Ectodermal cell (in vitro differentiated cells): ENCODE data around the gene NME9.

Experiments
- H3K27ac ChIP-seq: 2 replicates; pipeline ENCODE4 v1.7.0; 2013; ENCODE audit warnings: mild to moderate bottlenecking, low read depth, low read length; ENCODE audit not compliant: insufficient read depth, poor library complexity, severe bottlenecking
- H3K27me3 ChIP-seq: 2 replicates; pipeline ENCODE4 v1.7.0; 2013; ENCODE audit warnings: mild to moderate bottlenecking, low read length; ENCODE audit not compliant: insufficient read depth, control insufficient read depth, poor library complexity, severe bottlenecking
- H3K36me3 ChIP-seq: one replicate; pipeline ENCODE4 v1.7.0; 2013; ENCODE audit warnings: low read length; ENCODE audit not compliant: control insufficient read depth, insufficient read depth
- H3K4me1 ChIP-seq: one replicate; pipeline ENCODE4 v1.7.0; 2013; ENCODE audit warnings: low read length; ENCODE audit not compliant: control insufficient read depth, insufficient read depth
- H3K4me3 ChIP-seq: 2 replicates; pipeline ENCODE4 v1.7.0; 2013; ENCODE audit warnings: low read depth, low read length, control low read depth; ENCODE audit not compliant: insufficient read depth
- H3K9me3 ChIP-seq: 2 replicates; pipeline ENCODE4 v1.7.0; 2013; ENCODE audit warnings: mild to moderate bottlenecking, low read length, moderate library complexity; ENCODE audit not compliant: control insufficient read depth
- WGBS, 2 experiments: methylation state at CpG; one replicate each; pipeline ENCODE4 v1.1.7; 2013; ENCODE audit warnings: missing lambda C conversion rate in 2 of 2; 5-methylcytosine and 5-hydroxymethylcytosine counted together

NME9 gene

DNA sequence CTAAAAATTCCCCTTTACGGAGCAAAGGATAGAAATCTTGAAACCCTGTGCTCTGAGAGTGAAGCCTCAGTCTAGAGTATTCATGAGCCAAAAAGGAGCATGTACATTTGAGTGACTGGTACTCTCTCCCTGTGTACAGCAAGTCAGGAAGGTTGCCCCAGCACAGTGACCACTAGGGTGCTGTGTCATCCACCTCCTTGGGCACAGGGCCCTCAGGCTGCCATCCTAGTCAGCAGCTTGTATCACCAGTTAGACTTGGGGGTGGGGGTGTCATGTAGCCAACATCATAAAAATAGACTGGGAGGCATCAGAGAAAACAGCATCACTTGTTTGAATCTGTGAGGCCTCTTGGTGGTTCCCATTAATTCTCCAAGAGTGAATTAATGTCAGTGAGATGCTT is 12.0 kb downstream of the NME9 start:
- H3K36me3 ChIP-seq = no peaks in the 10 kb centered on the region
- no peak overlapping the region for H3K4me3 ChIP-seq
- 90 to 91% methylated on average over 1 of the region's 1 CpG for WGBS, 2 experiments
- no peaks in the 10 kb centered on the region for H3K9me3 ChIP-seq
- H3K27me3 ChIP-seq = no peaks in the 10 kb centered on the region
- no peaks in the 10 kb centered on the region for H3K4me1 ChIP-seq
- H3K27ac ChIP-seq = no peak overlapping the region

DNA sequence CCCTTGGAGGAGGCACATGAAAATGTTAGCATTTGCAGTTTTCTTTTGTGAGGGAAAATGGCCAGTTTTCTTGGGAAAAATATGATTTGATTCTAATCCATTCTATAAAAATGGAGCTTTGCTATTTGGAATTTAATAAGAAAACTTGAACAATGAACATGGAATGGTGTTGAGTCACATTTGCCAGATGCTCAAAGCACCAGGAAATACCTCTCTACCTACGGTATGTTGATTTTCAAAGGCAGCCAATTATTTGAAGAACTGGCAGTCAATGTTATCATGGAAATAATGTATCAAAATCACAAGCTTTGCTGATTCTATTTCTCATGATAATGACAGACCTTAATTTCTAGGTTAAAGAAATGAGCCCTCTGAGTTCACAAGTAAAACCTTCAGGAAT is 14.9 kb downstream of the NME9 start:
- Histone ChIP-seq H3K27ac (no peak overlapping the region), H3K27me3 (no peaks in the 10 kb centered on the region), H3K9me3 (no peaks in the 10 kb centered on the region), H3K4me3 (no peak overlapping the region), H3K36me3 (no peaks in the 10 kb centered on the region), H3K4me1 (no peaks in the 10 kb centered on the region)
- 96 to 100% methylated on average over 1 of the region's 1 CpG for WGBS, 2 experiments

DNA sequence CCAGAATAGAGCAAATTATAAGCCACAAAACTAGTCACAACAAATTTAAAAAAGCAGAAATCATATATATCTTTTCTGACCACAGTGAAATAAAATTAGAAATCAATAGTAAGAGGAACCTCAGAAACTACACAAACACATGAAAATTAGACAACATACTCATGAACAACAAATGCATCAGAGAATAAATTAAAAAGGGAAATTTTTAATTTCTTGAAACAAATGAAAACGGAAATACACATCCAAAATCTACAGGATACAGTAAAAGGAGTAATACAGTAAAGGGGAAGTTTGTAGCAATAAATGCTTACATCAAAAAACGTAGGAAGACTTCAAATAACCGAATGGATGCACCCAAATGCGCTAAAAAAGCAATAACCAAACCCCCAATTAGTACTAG is 19.2 kb downstream of the NME9 start:
- Histone ChIP-seq H3K36me3 (no peaks in the 10 kb centered on the region), H3K27me3 (no peaks in the 10 kb centered on the region), H3K9me3 (no peaks in the 10 kb centered on the region), H3K4me3 (no peak overlapping the region), H3K4me1 (no peaks in the 10 kb centered on the region), H3K27ac (no peak overlapping the region)
- 97% methylated on average over 3 of the region's 4 CpGs; no CpG with 5 or more reads in 1 of the 2 experiments for WGBS, 2 experiments

DNA sequence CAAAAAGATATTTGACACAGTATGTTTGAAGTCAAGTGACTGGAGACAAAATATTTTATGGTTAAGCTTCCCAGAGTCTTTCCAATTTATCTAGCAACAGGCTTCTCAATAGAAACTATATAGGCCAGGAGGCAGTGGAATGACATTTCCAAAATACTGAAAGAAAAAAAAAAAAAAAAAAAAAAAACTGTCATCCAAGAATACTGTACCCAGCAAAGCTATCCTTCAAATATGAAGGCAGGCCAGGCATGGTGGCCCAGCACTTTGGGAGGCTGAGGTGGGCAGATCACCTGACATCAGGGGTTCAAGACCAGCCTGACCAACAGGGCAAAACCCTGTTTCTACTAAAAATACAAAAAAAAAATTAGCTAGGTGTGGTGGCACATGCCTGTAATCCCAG is 20.9 kb downstream of the NME9 start:
- H3K27me3 ChIP-seq = no peaks in the 10 kb centered on the region
- H3K4me1 ChIP-seq = no peaks in the 10 kb centered on the region
- no peak overlapping the region for H3K4me3 ChIP-seq
- no peaks in the 10 kb centered on the region for H3K36me3 ChIP-seq
- H3K9me3 ChIP-seq = no peaks in the 10 kb centered on the region
- no peak overlapping the region for H3K27ac ChIP-seq

DNA sequence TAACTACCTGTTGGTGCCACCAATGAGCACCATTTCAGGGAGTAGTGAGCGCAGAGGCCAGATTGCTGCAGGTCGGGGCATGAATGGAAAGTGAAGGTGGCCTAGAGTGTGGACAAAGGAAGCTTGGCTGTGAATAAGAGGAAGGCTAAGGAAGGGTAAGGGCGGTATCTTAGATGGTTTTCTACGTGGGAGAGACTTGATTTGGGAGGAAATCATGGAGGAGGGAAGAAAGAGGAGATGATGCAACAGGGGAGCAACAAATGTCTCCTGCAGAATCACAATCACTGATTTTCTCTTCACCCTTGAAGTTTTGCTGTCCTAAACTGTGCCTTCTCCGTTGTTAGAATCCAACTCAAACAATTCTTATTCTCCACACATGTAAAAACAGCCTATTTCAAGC is 21.8 kb downstream of the NME9 start:
- Histone ChIP-seq H3K4me3 (no peak overlapping the region), H3K27me3 (no peaks in the 10 kb centered on the region), H3K9me3 (no peaks in the 10 kb centered on the region), H3K36me3 (no peaks in the 10 kb centered on the region), H3K27ac (no peak overlapping the region), H3K4me1 (no peaks in the 10 kb centered on the region)
- 92% methylated on average over 5 of the region's 5 CpGs for WGBS, 2 experiments

DNA sequence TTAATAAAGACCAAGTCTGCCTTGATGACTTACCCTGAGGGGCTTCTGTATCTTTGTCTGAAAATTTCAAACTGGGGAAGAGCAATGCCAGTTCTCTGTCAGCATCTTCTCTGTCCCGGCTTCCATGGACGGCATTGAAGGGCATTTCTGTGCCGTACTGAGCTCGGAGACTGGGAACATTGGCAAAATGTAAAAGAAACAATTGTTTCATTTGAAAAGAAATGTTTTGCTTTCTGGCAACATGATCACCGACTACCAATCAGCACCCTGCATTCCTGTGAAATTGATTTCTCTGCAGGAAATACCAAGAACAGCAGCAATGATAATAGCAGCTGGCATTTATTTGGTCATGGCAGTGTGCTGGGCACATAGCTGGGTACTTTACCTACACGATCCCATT is 26.2 kb downstream of the NME9 start:
- Histone ChIP-seq H3K9me3 (no peaks in the 10 kb centered on the region), H3K27ac (no peak overlapping the region)
- WGBS, 2 experiments = 91 to 94% methylated on average over 6 of the region's 6 CpGs

DNA sequence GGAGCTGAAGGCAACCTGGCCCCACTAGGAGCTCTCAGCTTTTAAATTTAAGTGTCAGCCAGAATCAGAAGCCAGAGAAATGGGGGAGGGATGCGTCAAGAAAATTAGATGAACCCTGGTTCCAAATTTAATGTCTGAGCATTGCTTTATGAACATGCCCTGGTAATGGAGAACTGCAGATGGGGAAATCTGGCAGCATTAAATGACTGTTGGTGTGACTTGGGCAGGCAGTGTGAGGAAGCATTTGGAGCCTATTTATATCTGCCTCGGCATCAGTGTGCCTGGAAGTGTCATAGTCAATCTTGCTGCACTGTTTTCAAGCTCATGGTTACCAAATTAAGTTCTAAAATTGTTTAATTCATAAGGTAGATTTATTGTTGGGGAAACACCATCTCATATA is 29.0 kb downstream of the NME9 start:
- 92 to 97% methylated on average over 2 of the region's 2 CpGs for WGBS, 2 experiments
- no peak overlapping the region for H3K4me3 ChIP-seq
- no peaks in the 10 kb centered on the region for H3K4me1 ChIP-seq
- H3K27me3 ChIP-seq = no peaks in the 10 kb centered on the region
- no peaks in the 10 kb centered on the region for H3K9me3 ChIP-seq
- no peak overlapping the region for H3K27ac ChIP-seq
- H3K36me3 ChIP-seq = no peaks in the 10 kb centered on the region

More for the DNA sequence above, 26.2 kb downstream of the NME9 start:
- Histone ChIP-seq H3K4me3 (no peak overlapping the region), H3K27me3 (no peaks in the 10 kb centered on the region), H3K36me3 (no peaks in the 10 kb centered on the region), H3K4me1 (no peaks in the 10 kb centered on the region)

DNA sequence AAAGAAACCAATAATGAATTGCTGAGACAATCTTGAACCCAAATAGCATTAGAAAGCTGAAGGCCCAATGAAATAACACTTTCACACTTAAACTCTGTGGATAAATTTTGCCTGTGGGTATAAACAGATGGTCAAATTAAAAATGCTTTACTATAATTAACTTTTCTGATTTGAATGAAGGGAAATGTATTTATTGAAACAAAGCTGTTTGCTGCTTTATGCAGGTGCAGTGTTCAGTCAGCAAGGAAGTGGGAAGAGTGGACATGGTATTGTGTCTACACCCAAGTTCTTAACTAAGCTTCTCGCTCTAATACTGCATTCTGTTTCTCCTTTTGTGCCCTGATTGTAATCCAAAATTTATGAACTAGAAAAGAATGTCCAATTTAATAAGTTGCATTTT is 31.8 kb downstream of the NME9 start:
- WGBS, 2 experiments = 100% methylated on average over 1 of the region's 1 CpG
- Histone ChIP-seq H3K9me3 (no peaks in the 10 kb centered on the region), H3K36me3 (no peaks in the 10 kb centered on the region), H3K4me1 (no peaks in the 10 kb centered on the region), H3K4me3 (no peak overlapping the region), H3K27me3 (no peaks in the 10 kb centered on the region), H3K27ac (no peak overlapping the region)

DNA sequence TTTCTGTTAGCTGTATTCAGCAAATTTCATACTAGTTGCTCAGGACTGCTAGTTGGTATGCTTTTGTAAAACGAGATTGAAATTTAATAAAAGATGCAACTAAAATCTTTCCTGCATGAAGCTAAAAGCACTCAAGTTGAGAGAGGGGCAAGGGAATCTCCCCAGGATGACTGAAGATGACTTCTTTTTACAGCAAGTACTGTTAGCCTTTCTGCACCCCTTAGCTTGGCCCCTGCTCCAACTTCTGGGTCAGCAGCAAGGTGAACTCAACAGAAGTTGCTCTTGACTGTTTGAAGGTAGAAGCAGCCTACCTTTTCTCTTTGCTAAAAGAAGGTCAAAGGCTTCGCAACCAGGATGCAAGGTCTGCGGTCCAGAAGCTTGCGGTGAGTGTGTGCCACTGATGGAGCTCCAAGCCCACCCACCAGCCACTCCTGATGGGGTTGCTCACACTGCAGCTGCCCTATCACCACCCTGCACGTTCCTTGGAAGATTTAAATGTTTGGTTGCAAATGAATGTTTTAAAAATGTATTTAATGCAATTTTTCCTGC is 32.5 kb downstream of the NME9 start:
- H3K36me3 ChIP-seq = peaks cover 4% of the 10 kb centered on the region
- H3K4me1 ChIP-seq = no peaks in the 10 kb centered on the region
- WGBS, 2 experiments = 93% methylated on average over 4 to 5 of the region's 5 CpGs
- no peak overlapping the region for H3K4me3 ChIP-seq
- H3K27ac ChIP-seq = no peak overlapping the region
- H3K9me3 ChIP-seq = no peaks in the 10 kb centered on the region
- no peaks in the 10 kb centered on the region for H3K27me3 ChIP-seq

DNA sequence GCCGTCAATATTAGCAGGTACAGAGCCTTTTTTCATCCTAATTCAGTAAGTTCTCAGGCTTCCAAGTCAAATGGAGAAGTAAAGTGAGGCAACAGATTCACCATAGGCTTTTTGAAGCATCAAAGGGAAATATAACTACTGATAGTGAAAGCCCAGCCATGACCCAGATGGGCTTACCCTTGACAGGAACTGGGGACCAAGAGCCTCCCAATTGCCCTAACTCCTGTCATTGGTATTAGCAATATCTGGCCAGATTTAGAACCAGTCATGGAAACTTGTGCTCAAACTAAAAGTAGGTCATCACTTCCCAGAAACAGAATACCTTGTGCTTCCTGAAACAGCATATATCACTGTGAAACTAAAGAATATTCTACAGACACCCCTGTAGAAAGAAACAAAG is 33.0 kb downstream of the NME9 start:
- WGBS, 2 experiments = 95% methylated on average over 1 of the region's 1 CpG
- no peaks in the 10 kb centered on the region for H3K27me3 ChIP-seq
- H3K9me3 ChIP-seq = no peaks in the 10 kb centered on the region
- no peak overlapping the region for H3K4me3 ChIP-seq
- no peaks in the 10 kb centered on the region for H3K4me1 ChIP-seq
- no peak overlapping the region for H3K27ac ChIP-seq
- H3K36me3 ChIP-seq = peaks cover 4% of the 10 kb centered on the region

DNA sequence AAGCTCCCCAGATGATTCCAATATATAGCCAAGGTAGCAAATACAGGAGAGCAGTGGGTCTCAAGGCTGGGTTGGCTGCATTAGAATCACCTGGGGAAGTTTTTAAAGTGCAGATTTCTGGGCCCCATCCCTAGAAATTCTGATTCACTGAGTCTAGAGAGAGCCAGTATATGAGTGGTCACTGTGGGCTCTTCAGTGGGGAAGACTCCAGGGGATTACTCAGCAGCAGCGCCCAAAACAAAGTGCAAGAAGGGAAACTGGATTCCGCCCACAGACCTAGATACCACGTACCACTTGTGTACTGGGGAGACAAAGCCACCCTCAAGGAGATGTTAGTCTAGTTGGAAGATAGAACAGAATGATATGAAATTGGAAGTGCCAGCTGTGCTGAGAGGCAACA is 40.0 kb downstream of the NME9 start:
- Histone ChIP-seq H3K36me3 (peaks cover 12% of the 10 kb centered on the region), H3K4me1 (no peaks in the 10 kb centered on the region), H3K27ac (no peak overlapping the region), H3K9me3 (no peaks in the 10 kb centered on the region), H3K27me3 (no peaks in the 10 kb centered on the region), H3K4me3 (no peak overlapping the region)
- WGBS, 2 experiments = 96 to 98% methylated on average over 3 of the region's 3 CpGs
